Left lobe of liver (tissue), 2 donors: ENCODE data around the gene TNIK. TPM values are rescaled to one million over a fixed set of nuclear protein-coding genes. Genes with fewer than 3 reads are reported as not detected.
"Not testable (repeated sequence)": the region's sequence is repeated elsewhere in the genome, so short reads cannot be mapped to it uniquely, and the experiment has no call there.

Experiments
- ATAC-seq: fragments of 200-7000 bp; cut with Tn5 transposase; one replicate; pipeline ENCODE4 v1.9.1; 2020; ENCODE audit warnings: mild to moderate bottlenecking, moderate library complexity
- DNase-seq: peaks from one replicate; pipeline ENCODE4 v3.0.0-alpha.2; 2020; ENCODE audit warnings: low spot score
- total RNA-seq: library from RNA; stranded (reverse); gene quantifications from one replicate; pipeline ENCODE4 v1.2.1, GENCODE V29; 2021
- donor health status: DM: no; HTN: no; CAD: no; lungs with moderate emphysema.
- donor health status: DM: no; HTN: yes; CAD: no.

TNIK gene
- total RNA-seq, 1 donor from 2014 or later: 4.0 TPM

- ATAC-seq (peak; percentile 82), DNase-seq (no peak)
Observed at GRCh38 chr3:171266034-171266739, 194.0 kb downstream of the TNIK start.

DNA sequence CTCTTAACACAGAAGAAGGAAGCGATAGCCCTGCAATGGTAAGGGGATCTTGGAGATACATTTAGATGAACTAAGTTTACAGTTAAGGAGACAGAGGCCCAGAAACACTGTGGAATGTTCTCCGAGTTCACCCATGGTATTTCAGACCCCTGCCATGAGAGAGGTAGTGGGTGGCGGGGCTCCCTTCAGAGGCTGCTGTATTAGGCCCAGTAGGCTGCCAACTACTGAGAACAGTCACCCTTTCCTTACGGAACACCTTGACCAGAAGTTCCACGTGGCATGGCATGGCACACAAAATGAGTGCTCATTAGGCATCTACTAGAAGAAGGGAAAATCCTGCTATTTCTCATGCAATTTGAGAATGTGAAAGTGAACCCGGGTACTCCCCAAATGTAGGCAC, 195.4 kb downstream of the TNIK start:
- no peak for ATAC-seq
- DNase-seq: no peak

DNA sequence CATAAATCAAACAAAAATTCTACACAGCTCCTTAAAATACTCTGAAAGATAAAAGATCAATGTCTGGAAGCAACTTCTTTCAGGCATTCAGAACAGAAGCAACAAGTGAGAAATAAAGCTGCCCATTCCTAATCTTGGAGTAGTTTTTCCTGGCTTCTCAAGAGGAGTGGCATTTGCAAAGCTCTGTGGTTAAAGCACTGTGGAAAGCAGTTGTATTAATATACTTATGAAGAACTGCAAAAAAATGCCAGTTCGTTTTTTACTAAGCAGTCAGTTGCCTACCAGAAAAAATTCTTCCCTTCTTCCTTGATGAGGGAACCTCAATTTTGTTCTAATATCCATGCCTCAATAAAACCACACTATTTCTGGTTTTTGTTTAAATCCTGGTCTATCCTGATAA, 197.8 kb downstream of the TNIK start:
- DNase-seq: no peak

GRCh38 chr3:171261487-171261886, 198.7 kb downstream of the TNIK start:
- DNase-seq (no peak), ATAC-seq (no peak)

More for the DNA sequence above, 197.8 kb downstream of the TNIK start:
- ATAC-seq: no peak

DNA sequence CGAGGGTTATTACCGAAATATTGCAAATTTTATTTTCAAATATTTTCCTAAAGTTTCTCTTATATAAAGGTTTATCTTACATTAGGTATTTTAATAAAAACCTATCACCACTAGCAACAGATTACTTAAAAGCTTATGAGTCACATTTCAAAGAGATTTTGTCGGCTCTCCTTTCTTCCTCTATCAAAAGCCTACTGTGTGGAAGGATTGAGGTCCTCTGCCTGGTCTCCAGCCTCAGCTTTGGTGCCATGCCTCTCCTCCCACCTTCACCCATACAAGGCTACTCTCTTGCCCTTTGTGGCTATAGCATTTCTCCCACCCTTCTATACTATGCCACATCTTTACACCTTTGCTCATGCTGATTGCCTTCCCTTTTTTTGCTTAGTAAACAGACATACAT, 199.3 kb downstream of the TNIK start:
- ATAC-seq (no peak), DNase-seq (no peak)

DNA sequence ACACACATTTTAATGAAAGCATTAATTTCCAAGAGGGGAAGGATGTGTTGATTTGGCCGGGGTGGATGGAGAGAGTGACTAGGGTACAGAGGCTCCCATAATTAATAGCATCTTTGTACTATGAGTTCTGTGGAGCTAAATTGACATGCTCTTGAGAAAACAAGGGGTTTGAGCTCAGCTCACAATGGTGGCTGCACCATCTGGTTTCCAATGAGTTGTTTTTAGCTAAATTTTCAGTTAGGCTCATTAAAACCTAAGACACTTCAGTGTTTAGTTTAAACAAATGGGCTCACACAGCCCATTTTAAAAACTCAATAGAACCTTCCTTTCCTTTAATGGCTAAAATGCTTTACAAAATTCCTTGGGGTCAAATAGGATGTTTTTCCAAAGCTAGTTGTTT, 199.7 kb downstream of the TNIK start:
- DNase-seq (no peak), ATAC-seq (no peak)

- DNase-seq (no peak), ATAC-seq (no peak)
Observed at GRCh38 chr3:171258316-171258715, 201.9 kb downstream of the TNIK start.

- no peak for ATAC-seq
- DNase-seq: no peak
Observed at GRCh38 chr3:171257251-171258203, 202.7 kb downstream of the TNIK start.

- DNase-seq: no peak
- no peak for ATAC-seq
Observed at GRCh38 chr3:171256445-171257250, 203.6 kb downstream of the TNIK start.

GRCh38 chr3:171255236-171255806, 204.9 kb downstream of the TNIK start:
- DNase-seq: no peak

DNA sequence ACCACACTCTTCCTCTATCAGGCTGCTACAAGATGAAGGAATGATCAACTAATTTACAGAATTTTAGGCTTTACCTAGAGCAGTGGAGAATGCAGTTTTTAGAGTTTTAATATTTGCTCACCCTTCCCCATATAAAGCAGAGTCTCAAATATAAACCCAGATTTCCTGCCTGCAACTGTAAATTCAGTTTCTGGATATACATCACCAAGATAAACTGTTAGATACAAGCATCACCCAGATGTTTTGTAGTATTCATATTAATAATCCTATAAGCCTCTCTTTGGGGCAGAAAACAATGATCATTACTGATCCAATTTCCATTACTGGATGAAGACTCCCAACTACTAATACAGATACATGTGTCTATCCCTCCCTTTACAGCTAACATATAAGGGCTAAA, 205.9 kb downstream of the TNIK start:
- ATAC-seq (no peak), DNase-seq (no peak)

More at GRCh38 chr3:171255236-171255806, 204.9 kb downstream of the TNIK start:
- ATAC-seq: no peak

GRCh38 chr3:171251835-171252234, 208.4 kb downstream of the TNIK start:
- ATAC-seq (no peak), DNase-seq (no peak)

DNA sequence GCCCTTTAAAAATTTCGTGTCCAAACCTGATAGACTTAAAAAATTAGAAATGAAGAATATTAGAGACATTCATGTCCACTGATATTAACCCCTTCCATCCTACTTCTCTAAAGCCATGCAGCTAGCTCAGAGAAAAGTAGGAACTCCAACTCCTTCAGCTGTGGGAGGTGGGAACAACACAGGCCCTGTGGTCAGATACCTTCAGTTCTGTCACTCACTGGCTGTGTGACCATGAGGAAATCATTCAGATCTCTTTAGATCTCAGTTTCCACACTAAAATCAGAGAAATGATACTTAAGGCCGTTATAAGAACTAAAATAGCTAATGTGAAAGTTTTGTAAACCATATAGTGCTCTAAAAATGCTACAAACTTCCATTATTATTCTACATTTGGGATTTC, 209.8 kb downstream of the TNIK start:
- ATAC-seq: no peak
- no peak for DNase-seq

- DNase-seq (no peak), ATAC-seq (no peak)
Observed at GRCh38 chr3:171249245-171249644, 211.0 kb downstream of the TNIK start.

DNA sequence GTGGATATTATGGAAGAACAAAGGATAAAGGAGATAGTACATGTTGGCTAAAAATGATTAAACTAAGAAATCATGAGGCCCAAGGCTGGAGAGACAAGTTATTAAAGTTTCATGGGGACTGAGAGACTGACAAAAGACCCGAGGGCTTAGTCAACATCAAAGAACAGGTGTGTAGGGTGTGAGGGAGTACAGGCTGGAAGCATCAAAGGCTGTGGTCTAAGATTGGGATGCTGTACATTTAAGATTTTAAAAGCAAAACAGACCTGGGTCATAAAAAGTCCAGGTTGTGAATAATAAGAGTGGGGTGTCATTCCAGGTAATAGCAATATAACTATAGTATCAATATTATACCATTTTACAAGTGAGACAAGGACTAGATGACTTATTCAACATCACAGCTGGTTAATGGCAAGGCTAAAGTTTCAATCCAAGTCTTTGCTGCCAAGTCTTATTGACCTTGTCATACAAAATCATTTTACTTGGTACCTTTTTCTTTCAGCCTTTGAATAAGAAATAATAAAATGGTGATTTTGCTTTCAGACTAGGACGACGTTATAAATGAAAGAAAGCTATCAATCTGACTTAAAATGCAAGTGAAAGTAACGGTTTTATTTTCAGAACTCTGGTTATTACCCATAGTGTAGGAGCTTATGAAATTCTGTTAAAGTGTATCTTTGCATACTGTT, 211.6 kb downstream of the TNIK start:
- DNase-seq (no peak), ATAC-seq (no peak)

DNA sequence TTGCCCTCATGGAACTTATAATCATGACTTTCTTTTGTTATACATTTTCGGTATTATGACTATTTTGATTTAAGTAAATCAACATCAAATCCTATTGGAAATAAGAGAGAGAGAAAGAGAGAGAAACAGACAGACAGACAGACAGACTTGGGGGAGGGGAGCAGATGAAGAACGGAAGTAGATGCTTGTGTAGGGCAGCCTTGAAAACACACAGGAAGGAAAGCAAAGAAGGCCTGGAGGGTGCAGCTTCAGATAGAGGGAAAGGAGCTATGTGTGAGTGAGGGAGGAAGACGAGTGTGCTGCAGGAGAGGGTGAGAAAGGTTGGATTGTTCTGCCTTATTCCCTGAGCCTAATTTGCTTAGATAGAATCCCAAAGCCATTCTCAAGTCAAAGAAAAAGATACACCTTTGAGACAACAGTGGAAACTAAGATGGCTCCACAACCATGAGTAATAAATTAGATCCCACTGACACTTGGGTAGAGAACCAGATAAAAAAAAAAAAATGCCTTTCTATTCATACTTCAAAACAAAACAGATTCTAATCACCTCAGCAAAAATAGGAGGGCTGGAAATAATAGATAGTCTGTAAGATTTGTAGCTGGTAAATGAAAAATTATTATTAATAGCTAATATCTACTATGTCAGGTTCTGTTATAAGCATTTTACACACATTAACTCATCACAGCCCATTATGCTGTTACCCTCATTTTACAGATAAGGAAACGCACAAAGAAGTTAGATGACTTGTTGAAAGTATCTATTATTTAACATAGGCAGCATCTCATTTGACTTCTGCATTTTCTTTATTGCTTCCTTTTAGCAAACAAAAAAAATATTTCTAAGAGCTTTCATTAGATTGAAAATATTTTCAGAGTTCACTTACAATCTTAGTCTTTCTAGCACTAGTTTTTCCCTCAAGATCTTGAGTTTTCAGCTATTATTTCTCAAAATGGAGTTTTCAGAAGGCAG, 214.1 kb downstream of the TNIK start:
- ATAC-seq: no peak

DNA sequence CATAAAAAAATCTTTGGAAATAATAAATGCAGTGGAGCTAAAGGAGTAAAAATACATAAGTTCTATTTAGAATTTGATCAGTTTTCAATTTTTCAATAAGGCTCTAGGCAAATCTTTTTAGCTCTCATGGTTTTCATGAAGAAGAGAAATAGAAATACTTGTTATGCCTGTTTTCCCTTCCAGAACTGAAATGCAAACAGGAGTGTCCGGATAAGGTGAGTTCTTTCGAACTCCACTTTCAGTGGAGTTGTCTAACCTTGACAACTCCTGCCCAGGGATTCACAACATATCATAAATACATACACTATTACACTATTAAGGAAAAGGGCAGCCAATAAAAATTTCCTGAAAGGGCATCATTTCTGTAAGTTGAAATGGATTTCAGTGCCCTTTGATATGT, 217.3 kb downstream of the TNIK start:
- no peak for ATAC-seq
- no peak for DNase-seq

More for the DNA sequence above, 214.1 kb downstream of the TNIK start:
- no peak for DNase-seq

- ATAC-seq (no peak), DNase-seq (no peak)
Observed at GRCh38 chr3:171242170-171242569, 218.0 kb downstream of the TNIK start.

- DNase-seq, ATAC-seq: not testable (repeated sequence)
Observed at GRCh38 chr3:171241655-171242054, 218.6 kb downstream of the TNIK start.
